Uterus (tissue), 4 donors: ENCODE results near the gene BAD. TPM values are rescaled to one million over a fixed set of nuclear protein-coding genes. Genes with fewer than 3 reads are reported as not detected.

Source experiments
- DNase-seq, 2 donors: peaks; one replicate each; pipeline ENCODE4 v3.0.0-alpha.2; 2019 to 2020
- H3K27ac ChIP-seq, 2 donors: fragments of 200-600 bp; sonication (generic); 1 replicate in 1 of 2; 2 replicates in 1 of 2; pipeline ENCODE4 v1.5.1; 2016 to 2018
- H3K27me3 ChIP-seq, 2 donors: fragments of 200-600 bp; sonication (generic); one replicate each; pipeline ENCODE4 v1.5.1; 2018 to 2019; ENCODE audit warnings: control low read depth in 1 of 2
- H3K36me3 ChIP-seq, 2 donors: fragments of 200-600 bp; sonication (generic); one replicate each; pipeline ENCODE4 v1.5.1; 2019; ENCODE audit warnings: control low read depth in 1 of 2
- H3K4me1 ChIP-seq, 2 donors: fragments of 200-600 bp; sonication (generic); one replicate each; pipeline ENCODE4 v1.5.1; 2018 to 2019; ENCODE audit warnings: control low read depth in 1 of 2
- H3K4me3 ChIP-seq, 2 donors: fragments of 200-600 bp; sonication (generic); 1 replicate in 1 of 2; 2 replicates in 1 of 2; pipeline ENCODE4 v1.5.1; 2018 to 2019; ENCODE audit warnings: mild to moderate bottlenecking in 1 of 2
- H3K9me3 ChIP-seq, 2 donors: fragments of 200-600 bp; sonication (generic); one replicate each; pipeline ENCODE4 v1.5.1; 2019; ENCODE audit warnings: control low read depth in 1 of 2
- CTCF ChIP-seq, 4 experiments: fragments of 200-600 bp in 2 of 4; fragments of 450-650 bp in 2 of 4; sonication (generic) in 2 of 4; IDR thresholded peaks; one replicate each; pipeline ENCODE4 v1.5.1; 2016 to 2019; ENCODE audit warnings: antibody characterized with exemption in 4 of 4, mild to moderate bottlenecking in 2 of 4, moderate library complexity in 1 of 4
- POLR2A ChIP-seq, 2 donors: fragments of 450-650 bp; IDR thresholded peaks; one replicate each; pipeline ENCODE4 v1.6.1; 2016; ENCODE audit warnings: antibody characterized with exemption in 2 of 2, mild to moderate bottlenecking in 1 of 2, moderate library complexity in 1 of 2
- intact Hi-C: fragments of 100-400 bp; cut with DNase I; formaldehyde crosslinking; loops from one replicate; pipeline ENCODE4 v1.15.1; 2023; ENCODE audit warnings: low total_unique reads
- total RNA-seq, 4 donors: library from RNA; depleted of rRNA in 3 of 4; stranded (reverse); fragments of >200 nt in 3 of 4; gene quantifications; one replicate each; pipeline versions ENCODE4 v1.1.0 to v1.2.4, GENCODE V29; 2014 to 2023
- donor health status: DM: yes; HTN: yes; CAD: no.

Gene BAD
- total RNA-seq, 4 donors from 2014 or later = 54.8 to 72.9 (median 62.0) TPM

- H3K4me3 ChIP-seq = no peak overlapping the region
- no peak for TF ChIP-seq CTCF (IDR thresholded peaks at IDR 0.05)
- no peak for TF ChIP-seq POLR2A (IDR thresholded peaks at IDR 0.05)
- H3K36me3 ChIP-seq = no peaks in the 10 kb centered on the region
- no peak overlapping the region for H3K27ac ChIP-seq
- DNase-seq = no peak
- H3K9me3 ChIP-seq = no peaks in the 10 kb centered on the region
- peaks cover 0 to 11% of the 10 kb centered on the region in 2 donors for H3K4me1 ChIP-seq
- H3K27me3 ChIP-seq = no peaks in the 10 kb centered on the region
- intact Hi-C loops = no loop called here
These were observed 20.5 kb downstream of the BAD start for GRCh38 chr11:64263947-64264317.

DNA sequence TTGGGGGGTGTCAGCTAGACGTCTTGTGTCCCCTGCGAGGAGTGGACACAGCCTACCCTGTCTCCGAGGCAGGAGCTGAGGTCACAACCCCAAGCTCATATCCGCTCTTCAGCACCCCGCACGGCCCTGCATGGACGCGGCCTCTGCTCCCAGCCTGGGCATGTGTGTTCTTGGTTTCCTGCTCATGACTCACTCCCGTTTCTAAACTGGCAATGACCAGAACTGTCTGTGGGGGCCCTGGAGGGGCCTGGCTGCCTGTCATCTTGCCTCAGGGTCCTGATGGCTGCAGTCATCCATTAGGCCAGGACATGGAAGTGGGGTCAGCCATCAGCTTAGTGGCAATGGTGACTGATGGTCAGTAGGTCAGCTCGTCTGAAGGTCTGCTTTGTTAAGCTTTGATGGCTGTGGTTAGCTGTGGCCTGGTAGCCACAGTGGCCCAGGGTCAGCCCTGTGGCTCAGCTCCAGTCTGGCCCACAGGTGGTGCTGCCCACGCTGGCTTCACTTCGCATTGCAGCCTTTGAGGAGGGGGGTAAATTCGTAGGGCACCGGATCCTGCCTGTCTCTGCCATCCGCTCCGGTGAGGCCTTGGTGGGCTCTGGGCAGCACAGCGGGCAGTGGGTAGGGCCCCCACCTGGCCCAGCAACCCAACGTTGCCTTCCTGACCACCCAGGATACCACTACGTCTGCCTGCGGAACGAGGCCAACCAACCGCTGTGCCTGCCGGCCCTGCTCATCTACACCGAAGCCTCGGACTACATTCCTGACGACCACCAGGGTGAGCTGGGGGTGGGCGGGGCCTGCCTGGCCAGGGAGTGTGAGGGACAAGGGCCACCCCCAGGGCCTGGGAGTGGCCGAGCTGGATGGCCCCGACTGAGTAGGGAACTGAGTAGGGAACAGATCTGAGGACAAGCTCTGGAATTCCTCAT lies 21.2 kb downstream of the BAD start:
- TF ChIP-seq POLR2A (IDR thresholded peaks at IDR 0.05) (no peak), CTCF (IDR thresholded peaks at IDR 0.05) (no peak)
- Histone ChIP-seq H3K27me3 (no peaks in the 10 kb centered on the region), H3K36me3 (no peaks in the 10 kb centered on the region), H3K4me3 (no peak overlapping the region), H3K9me3 (no peaks in the 10 kb centered on the region), H3K4me1 (peaks cover 0 to 9% of the 10 kb centered on the region in 2 donors), H3K27ac (no peak overlapping the region)
- no peak for DNase-seq
- intact Hi-C loops = no loop called here

- H3K4me1 ChIP-seq = peaks cover 0 to 3% of the 10 kb centered on the region in 2 donors
- H3K9me3 ChIP-seq = no peaks in the 10 kb centered on the region
- no peak for TF ChIP-seq CTCF (IDR thresholded peaks at IDR 0.05)
- no peak for TF ChIP-seq POLR2A (IDR thresholded peaks at IDR 0.05)
- no peak overlapping the region for H3K4me3 ChIP-seq
- H3K27ac ChIP-seq = no peak overlapping the region
- no peaks in the 10 kb centered on the region for H3K36me3 ChIP-seq
- no peak for DNase-seq
- H3K27me3 ChIP-seq = no peaks in the 10 kb centered on the region
- intact Hi-C loops = no loop called here
These were observed 22.0 kb downstream of the BAD start for GRCh38 chr11:64262271-64263002.

DNA sequence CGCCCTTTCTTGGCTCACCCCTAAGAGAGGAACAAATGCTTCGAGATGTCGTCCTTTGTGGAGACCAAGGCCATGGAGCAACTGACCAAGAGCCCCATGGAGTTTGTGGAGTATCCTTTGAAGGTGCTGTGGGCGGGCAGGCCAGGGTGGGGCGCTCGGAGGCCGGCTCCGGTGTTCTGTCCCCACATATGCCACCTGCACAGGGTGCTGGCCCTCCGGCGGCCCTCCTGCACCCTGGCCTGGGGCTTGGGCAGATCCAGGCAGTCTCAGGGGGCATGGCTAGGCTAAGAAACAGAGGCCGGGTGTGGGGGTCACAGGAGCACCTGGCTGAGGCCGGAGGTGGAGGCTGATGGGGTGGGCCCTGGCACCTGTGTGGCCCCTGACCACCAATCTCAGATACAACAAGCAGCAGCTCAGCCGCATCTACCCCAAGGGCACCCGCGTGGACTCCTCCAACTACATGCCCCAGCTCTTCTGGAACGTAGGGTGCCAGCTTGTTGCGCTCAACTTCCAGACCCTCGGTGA lies 22.8 kb downstream of the BAD start:
- DNase-seq = no peak
- H3K4me3 ChIP-seq = no peak overlapping the region
- intact Hi-C loops = no loop called here
- H3K27me3 ChIP-seq = no peaks in the 10 kb centered on the region
- no peak overlapping the region for H3K27ac ChIP-seq
- H3K4me1 ChIP-seq = no peaks in the 10 kb centered on the region
- H3K9me3 ChIP-seq = no peaks in the 10 kb centered on the region
- TF ChIP-seq CTCF (IDR thresholded peaks at IDR 0.05) (no peak), POLR2A (IDR thresholded peaks at IDR 0.05) (no peak)
- H3K36me3 ChIP-seq = no peaks in the 10 kb centered on the region
